Vagina (tissue), 2 donors: ENCODE results near the gene ADARB2.

Experiments used
- CTCF ChIP-seq, 3 experiments: fragments of 450-650 bp in 2 of 3; fragments of 200-600 bp in 1 of 3; sonication (generic) in 1 of 3; IDR thresholded peaks; one replicate each; pipeline ENCODE4 v1.5.1; 2017 to 2019; ENCODE audit warnings: antibody characterized with exemption in 3 of 3, mild to moderate bottlenecking in 2 of 3, moderate library complexity in 2 of 3
- POLR2A ChIP-seq, 2 donors: fragments of 450-650 bp; IDR thresholded peaks; one replicate each; pipeline ENCODE4 v1.6.1; 2017; ENCODE audit warnings: antibody characterized with exemption in 2 of 2, mild to moderate bottlenecking in 2 of 2, moderate library complexity in 2 of 2

DNA sequence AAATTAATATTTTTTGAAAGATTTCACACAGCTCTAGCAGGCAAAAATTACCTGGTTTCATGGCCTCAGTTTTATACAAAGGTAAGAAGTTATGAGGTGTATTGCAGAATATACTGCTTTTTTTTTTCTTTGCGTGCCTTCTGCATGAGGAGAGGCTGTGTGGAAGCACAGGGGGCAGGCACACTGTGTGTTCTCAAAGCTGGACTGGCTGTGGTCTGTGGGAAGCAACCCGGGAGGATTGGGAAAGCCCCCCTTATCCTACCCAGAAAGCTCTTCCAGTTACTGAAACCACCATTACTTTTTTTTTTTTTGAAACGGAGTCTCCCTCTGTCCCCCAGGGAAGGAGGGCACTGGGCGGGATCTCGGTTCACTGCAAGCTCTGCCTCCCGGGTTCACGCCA, 25.0 kb downstream of the ADARB2 start:
- TF ChIP-seq CTCF (IDR thresholded peaks at IDR 0.05): no peak
- TF ChIP-seq POLR2A (IDR thresholded peaks at IDR 0.05): no peak
